Breast epithelium (tissue), 4 donors: ENCODE measurements around the gene ATXN1. TPM values are rescaled to one million over a fixed set of nuclear protein-coding genes. Genes with fewer than 3 reads are reported as not detected.

Source experiments
- DNase-seq, 2 donors: peaks; one replicate each; pipeline ENCODE4 v3.0.0-alpha.2; 2019; ENCODE audit warnings: low spot score in 2 of 2
- H3K27ac ChIP-seq, 2 donors: fragments of 200-600 bp; sonication (generic) in 1 of 2; one replicate each; pipeline ENCODE4 v1.5.1; 2016 to 2019; ENCODE audit warnings: mild to moderate bottlenecking in 1 of 2
- H3K27me3 ChIP-seq, 2 donors: fragments of 200-600 bp; sonication (generic) in 1 of 2; one replicate each; pipeline versions ENCODE4 v1.5.1 to v1.6.0; 2017 to 2019; ENCODE audit warnings: control low read depth in 1 of 2, mild to moderate bottlenecking in 1 of 2
- H3K36me3 ChIP-seq: fragments of 200-600 bp; one replicate; pipeline ENCODE4 v1.5.1; 2019
- H3K4me1 ChIP-seq, 2 donors: fragments of 200-600 bp; sonication (generic); one replicate each; pipeline ENCODE4 v1.5.1; 2016 to 2019; ENCODE audit warnings: control low read depth in 1 of 2
- H3K4me3 ChIP-seq, 3 donors: fragments of 200-600 bp; sonication (generic); 1 replicate in 2 of 3; 2 replicates in 1 of 3; pipeline ENCODE4 v1.5.1; 2016 to 2019; ENCODE audit warnings: mild to moderate bottlenecking in 3 of 3, moderate library complexity in 2 of 3
- H3K9me3 ChIP-seq, 2 donors: fragments of 200-600 bp; sonication (generic) in 1 of 2; one replicate each; pipeline ENCODE4 v1.5.1; 2016 to 2019; ENCODE audit warnings: control low read depth in 1 of 2
- CTCF ChIP-seq, 3 donors: fragments of 450-650 bp; IDR thresholded peaks; one replicate each; pipeline ENCODE4 v1.5.1; 2016 to 2017; ENCODE audit warnings: antibody characterized with exemption in 3 of 3, mild to moderate bottlenecking in 3 of 3, moderate library complexity in 3 of 3
- POLR2A ChIP-seq: fragments of 450-650 bp; IDR thresholded peaks from one replicate; pipeline ENCODE4 v1.6.1; 2016; ENCODE audit warnings: antibody characterized with exemption, mild to moderate bottlenecking, moderate library complexity
- POLR2AphosphoS5 ChIP-seq, 3 donors: sonication (generic); formaldehyde crosslinking; IDR thresholded peaks; one replicate each; pipeline ENCODE4 v1.6.1; 2017; ENCODE audit warnings: antibody characterized with exemption in 3 of 3
- intact Hi-C: fragments of 100-400 bp; cut with DNase I; formaldehyde crosslinking; loops from one replicate; pipeline ENCODE4 v1.15.1; 2023; ENCODE audit warnings: low total_unique reads
- total RNA-seq, 3 donors: library from RNA; depleted of rRNA; stranded (reverse); fragments of >200 nt; gene quantifications; one replicate each; pipeline ENCODE4 v1.1.0, GENCODE V29; 2016

The ATXN1 gene
- total RNA-seq, 3 donors from 2014 or later, result 26.7 to 63.2 (median 37.4) TPM

GRCh38 chr6:16302721-16303552 is 458.3 kb downstream of the ATXN1 start:
- intact Hi-C loops, result loop anchor here (5.0 kb wide), 1 partner anchor 406 kb away; no protein-coding TSS in a partner anchor
- Histone ChIP-seq H3K27ac (no peak overlapping the region), H3K9me3 (no peaks in the 10 kb centered on the region), H3K27me3 (no peaks in the 10 kb centered on the region), H3K4me1 (no peaks in the 10 kb centered on the region), H3K4me3 (no peak overlapping the region), H3K36me3 (no peaks in the 10 kb centered on the region)
- TF ChIP-seq CTCF (IDR thresholded peaks at IDR 0.05) (no peak), POLR2A (no peak), POLR2AphosphoS5 (IDR thresholded peaks at IDR 0.05) (no peak)
- no peak for DNase-seq

GRCh38 chr6:16301511-16301910 is 459.7 kb downstream of the ATXN1 start:
- H3K27me3 ChIP-seq, result no peaks in the 10 kb centered on the region
- intact Hi-C loops, result loop anchor here (5.0 kb wide), 1 partner anchor 404 kb away; no protein-coding TSS in a partner anchor
- no peak for DNase-seq

DNA sequence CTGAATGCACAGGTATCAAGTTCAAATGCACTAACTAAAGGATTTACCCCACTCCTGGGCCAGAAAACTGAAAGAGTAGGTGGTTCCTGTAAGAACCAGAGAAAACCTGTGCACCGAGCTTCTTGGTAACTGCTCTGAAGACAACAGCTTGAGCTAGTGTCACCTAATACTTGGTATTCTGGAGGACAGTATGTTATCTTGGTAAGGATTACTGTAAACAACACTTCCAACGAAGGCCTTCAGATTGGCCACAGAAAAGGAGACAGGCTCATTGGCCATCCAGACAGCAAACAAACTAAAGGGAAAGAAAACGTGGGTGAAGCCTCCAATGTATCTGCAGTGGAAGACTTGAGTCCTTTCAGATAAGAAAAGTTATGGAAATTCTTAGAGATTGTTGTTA is 461.4 kb downstream of the ATXN1 start:
- intact Hi-C loops, result loop anchor here (5.0 kb wide), 1 partner anchor 403 kb away; no protein-coding TSS in a partner anchor
- Histone ChIP-seq H3K9me3 (no peaks in the 10 kb centered on the region), H3K4me1 (no peaks in the 10 kb centered on the region), H3K4me3 (no peak overlapping the region), H3K27ac (no peak overlapping the region), H3K36me3 (no peaks in the 10 kb centered on the region), H3K27me3 (no peaks in the 10 kb centered on the region)
- no peak for TF ChIP-seq POLR2AphosphoS5 (IDR thresholded peaks at IDR 0.05)
- no peak for TF ChIP-seq CTCF (IDR thresholded peaks at IDR 0.05)
- no peak for TF ChIP-seq POLR2A
- DNase-seq, result no peak

More at GRCh38 chr6:16301511-16301910, 459.7 kb downstream of the ATXN1 start:
- no peaks in the 10 kb centered on the region for H3K9me3 ChIP-seq
- H3K4me3 ChIP-seq, result no peak overlapping the region
- no peaks in the 10 kb centered on the region for H3K36me3 ChIP-seq
- H3K4me1 ChIP-seq, result no peaks in the 10 kb centered on the region
- no peak overlapping the region for H3K27ac ChIP-seq
- TF ChIP-seq CTCF (IDR thresholded peaks at IDR 0.05) (no peak), POLR2AphosphoS5 (IDR thresholded peaks at IDR 0.05) (no peak), POLR2A (no peak)

DNA sequence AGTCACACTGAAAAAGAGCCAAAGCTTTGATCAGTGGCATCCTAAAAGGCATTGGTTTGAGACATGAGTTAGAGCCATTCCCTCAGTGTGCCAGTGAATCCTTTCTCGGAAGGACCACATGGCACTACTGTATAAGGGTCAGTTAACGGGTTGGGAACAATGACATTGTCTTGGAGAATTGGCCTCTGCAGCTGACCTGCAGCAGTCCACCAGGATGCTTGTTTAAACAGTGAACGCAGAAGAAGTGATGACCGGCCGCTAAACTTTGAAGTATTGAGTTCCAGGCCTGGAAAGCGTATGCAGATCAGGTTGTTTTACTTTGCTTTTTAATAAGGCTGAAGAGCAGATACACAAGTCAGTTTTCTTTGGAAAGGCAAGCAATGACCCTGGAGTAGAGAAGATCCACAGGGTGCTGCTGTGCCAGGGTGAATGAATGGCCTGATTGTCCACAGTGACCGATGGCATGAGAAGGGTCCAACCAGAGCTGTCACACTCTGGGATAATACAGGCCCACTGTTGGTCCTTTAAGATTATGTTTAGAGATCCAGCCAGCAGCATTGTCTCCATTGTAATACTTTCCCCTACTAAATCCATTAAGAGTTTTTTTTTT is 465.1 kb downstream of the ATXN1 start:
- Histone ChIP-seq H3K27me3 (no peaks in the 10 kb centered on the region), H3K4me1 (no peaks in the 10 kb centered on the region), H3K27ac (no peak overlapping the region), H3K36me3 (no peaks in the 10 kb centered on the region), H3K9me3 (no peaks in the 10 kb centered on the region), H3K4me3 (no peak overlapping the region)
- DNase-seq, result no peak
- intact Hi-C loops, result no loop called here
- no peak for TF ChIP-seq POLR2A
- TF ChIP-seq POLR2AphosphoS5 (IDR thresholded peaks at IDR 0.05), result no peak
- no peak for TF ChIP-seq CTCF (IDR thresholded peaks at IDR 0.05)

DNA sequence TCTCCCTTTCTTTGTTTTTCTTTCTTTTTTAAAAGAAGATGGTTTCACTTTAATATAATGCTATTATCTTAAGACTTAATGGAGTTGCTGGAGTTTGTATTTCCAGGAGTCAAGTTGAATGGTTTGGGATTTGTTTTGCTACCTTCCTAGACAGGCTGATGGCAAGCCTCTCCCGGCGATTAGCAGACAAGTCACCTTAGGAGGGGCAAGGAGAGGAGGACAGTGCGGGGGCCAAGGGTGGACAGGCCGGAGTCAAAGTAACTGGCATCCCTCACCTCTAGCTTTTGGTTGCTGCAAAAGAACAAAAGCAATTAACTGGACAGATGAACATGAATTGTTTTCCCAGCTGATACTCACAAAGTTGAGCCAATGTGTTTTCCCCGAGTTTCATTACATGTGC is 465.8 kb downstream of the ATXN1 start:
- no peak for DNase-seq
- intact Hi-C loops, result no loop called here
- Histone ChIP-seq H3K27ac (no peak overlapping the region), H3K9me3 (no peaks in the 10 kb centered on the region), H3K27me3 (no peaks in the 10 kb centered on the region), H3K4me3 (no peak overlapping the region), H3K4me1 (no peaks in the 10 kb centered on the region), H3K36me3 (no peaks in the 10 kb centered on the region)
- TF ChIP-seq CTCF (IDR thresholded peaks at IDR 0.05), result no peak
- TF ChIP-seq POLR2AphosphoS5 (IDR thresholded peaks at IDR 0.05), result no peak
- no peak for TF ChIP-seq POLR2A
